Fibroblast of mammary gland (primary cell): ENCODE measurements around the gene CPN2.
A peak's percentile ranks its signal among the peaks of the same experiment; 100 is the strongest.

Source experiments
- DNase-seq: peaks from one replicate; pipeline ENCODE4 v3.0.0-alpha.2; 2010; ENCODE audit warnings: low read depth
- H3K4me3 ChIP-seq: 2 replicates; pipeline ENCODE4 v1.5.1; 2011; ENCODE audit warnings: low read depth, mild to moderate bottlenecking, low read length, moderate library complexity; ENCODE audit not compliant: control insufficient read depth
- TF ChIP-seq, protein P1 (sequence below): conservative IDR thresholded peaks from 2 replicates; pipeline ENCODE4 v1.5.1; 2011; ENCODE audit warnings: low read depth, low read length, inconsistent platforms; ENCODE audit not compliant: control insufficient read depth, insufficient read depth

Gene CPN2

DNA sequence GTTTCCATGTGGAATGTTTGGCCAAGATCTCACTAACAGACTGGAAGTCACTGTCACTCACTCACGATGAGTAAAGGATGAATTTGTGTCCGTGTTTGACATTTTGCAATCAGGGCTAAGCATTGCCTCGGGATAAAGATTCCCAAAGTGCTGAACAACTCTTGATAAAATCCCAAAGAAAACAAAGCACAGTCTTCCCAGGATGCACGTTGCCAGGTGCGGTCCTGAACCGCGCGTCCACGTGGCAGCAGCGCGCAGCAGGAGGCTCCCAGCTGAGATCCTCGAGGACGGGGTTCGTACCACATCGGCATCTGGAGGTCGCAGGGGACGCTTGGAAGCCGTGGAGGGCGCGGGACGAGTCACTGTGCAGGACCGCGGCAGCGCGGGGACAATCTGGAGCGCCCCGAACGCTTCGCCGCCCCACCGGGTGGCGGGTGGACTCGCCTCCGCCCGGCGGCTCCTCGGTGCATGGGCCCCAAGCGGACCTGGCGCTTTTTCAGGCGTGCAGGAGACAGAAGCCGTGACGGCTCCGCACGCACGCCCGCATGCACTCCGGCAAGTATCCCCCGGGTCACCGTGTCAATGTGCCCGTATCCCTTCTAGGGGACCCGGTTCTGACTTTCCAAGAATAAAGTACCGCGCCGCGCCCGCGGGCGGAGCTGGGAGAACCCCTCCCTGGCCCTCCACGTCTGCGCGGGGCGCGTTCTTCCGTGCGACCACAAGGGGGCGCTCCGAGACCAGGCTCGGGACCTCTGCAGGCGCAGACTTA is 17.7 kb downstream of the CPN2 start:
- TF ChIP-seq, protein P1, sequence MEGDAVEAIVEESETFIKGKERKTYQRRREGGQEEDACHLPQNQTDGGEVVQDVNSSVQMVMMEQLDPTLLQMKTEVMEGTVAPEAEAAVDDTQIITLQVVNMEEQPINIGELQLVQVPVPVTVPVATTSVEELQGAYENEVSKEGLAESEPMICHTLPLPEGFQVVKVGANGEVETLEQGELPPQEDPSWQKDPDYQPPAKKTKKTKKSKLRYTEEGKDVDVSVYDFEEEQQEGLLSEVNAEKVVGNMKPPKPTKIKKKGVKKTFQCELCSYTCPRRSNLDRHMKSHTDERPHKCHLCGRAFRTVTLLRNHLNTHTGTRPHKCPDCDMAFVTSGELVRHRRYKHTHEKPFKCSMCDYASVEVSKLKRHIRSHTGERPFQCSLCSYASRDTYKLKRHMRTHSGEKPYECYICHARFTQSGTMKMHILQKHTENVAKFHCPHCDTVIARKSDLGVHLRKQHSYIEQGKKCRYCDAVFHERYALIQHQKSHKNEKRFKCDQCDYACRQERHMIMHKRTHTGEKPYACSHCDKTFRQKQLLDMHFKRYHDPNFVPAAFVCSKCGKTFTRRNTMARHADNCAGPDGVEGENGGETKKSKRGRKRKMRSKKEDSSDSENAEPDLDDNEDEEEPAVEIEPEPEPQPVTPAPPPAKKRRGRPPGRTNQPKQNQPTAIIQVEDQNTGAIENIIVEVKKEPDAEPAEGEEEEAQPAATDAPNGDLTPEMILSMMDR = peak; percentile 82
- DNase-seq = peak; percentile 79
- H3K4me3 ChIP-seq = peak overlapping the region; percentile 51

DNA sequence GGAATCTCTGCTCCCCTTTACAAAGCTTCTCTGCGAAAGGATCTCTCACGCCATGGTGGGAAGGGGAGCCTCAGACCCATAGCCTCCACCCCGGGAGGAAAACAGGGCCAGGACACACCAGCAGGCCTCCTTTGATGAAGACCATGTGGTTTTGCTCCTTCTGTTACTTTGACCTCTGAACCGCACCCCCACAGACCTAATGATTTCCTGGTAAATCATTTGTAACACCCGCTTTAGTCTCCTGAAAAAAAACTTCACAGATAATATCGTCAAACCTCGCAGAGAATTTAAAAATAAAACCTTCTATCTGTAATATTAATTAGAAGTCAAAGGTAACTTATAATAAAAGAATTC is 18.3 kb downstream of the CPN2 start:
- TF ChIP-seq, protein P1 = no peak
- DNase-seq = no peak
- no peak overlapping the region for H3K4me3 ChIP-seq

DNA sequence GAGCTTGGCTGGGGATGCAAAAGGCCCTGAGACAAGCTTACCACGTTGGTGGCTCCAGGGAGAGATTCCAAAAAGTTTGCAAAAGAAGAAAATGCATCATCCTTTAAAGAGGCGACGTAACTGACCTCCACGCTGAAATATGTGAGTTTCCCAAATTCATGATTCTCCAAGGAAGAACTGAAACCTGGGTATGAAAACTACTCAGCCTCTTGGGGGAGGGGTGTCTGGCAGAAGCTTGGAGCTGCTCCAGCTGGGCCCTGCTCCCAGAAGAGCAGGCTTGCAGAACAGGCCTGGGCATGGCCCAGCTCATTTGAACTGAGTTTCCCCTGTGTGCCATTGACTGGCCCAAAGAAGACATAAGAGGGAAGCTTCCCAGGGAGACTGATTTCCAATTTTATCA is 20.5 kb downstream of the CPN2 start:
- peak; percentile 72 for DNase-seq
- H3K4me3 ChIP-seq = no peak overlapping the region
- TF ChIP-seq, protein P1 = no peak

DNA sequence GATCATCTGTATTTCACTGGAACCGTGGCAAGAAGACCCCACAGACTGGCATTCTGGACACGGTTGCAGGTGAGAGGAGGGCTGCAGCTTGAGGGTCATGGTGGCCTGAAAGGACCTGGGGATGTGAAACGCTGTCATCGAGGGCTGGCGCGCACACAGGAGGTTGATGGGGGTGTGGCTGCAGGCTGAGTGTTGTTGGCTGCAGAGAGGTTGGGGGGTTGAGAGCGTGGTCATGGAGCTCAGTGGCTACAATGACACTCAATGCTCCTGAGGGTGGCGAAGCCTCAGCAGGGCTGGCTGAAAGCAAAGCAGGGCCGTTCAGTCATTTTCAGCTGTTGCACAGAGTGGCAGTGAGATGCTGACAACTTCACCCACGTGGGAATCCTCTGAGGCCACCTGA is 21.0 kb downstream of the CPN2 start:
- no peak for DNase-seq
- TF ChIP-seq, protein P1 = no peak
- no peak overlapping the region for H3K4me3 ChIP-seq

DNA sequence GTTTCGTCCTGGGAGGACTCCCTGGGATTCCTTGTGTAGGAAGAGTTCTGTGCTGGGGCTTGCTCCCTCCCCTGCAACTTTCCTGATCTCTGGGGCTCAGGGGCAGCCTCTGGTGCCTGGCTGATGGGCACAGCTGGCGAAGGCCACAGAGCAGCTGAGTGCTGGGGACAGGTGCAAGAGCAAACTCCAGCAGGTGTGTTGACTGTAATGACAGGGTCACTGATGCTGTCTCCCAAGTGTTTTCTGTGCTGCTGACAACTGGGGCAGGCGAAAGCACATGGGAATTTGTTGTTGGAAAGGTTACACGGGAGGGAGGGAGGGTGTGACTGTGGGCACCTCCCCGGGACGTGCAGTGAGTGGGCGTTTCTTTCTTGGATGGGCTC is 21.6 kb downstream of the CPN2 start:
- no peak for DNase-seq
- TF ChIP-seq, protein P1 = no peak
- no peak overlapping the region for H3K4me3 ChIP-seq

DNA sequence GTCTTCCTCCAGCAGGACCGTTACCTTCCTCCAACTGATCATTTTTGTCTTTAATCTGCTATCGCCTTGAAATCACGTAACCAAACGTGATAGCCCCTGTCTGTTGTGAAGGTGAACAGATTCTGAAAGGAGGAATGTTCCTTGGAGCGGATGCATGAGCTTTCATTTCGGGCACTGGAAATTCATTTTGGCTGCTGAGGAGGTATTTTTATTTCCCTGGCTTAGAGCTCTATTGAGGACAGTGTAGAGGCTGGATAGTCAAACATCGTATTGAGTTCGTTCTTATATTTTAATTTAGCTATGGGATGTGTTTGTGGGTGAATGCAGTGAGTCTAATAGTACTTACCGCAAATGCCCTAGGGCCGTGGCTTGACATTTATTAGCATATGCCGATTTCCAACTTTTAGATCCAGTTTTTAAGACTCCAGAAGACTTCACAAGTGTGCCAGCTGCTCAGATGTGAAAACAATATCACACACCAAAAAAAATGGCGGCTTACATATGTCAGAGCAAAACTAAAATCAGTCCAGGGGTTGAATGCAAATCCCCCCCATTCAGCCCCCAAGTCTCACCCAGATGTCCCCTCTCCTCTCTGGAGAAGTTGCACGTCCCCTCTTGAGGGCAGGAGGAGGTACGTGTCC is 22.1 kb downstream of the CPN2 start:
- H3K4me3 ChIP-seq = no peak overlapping the region
- TF ChIP-seq, protein P1 = no peak
- DNase-seq = no peak

DNA sequence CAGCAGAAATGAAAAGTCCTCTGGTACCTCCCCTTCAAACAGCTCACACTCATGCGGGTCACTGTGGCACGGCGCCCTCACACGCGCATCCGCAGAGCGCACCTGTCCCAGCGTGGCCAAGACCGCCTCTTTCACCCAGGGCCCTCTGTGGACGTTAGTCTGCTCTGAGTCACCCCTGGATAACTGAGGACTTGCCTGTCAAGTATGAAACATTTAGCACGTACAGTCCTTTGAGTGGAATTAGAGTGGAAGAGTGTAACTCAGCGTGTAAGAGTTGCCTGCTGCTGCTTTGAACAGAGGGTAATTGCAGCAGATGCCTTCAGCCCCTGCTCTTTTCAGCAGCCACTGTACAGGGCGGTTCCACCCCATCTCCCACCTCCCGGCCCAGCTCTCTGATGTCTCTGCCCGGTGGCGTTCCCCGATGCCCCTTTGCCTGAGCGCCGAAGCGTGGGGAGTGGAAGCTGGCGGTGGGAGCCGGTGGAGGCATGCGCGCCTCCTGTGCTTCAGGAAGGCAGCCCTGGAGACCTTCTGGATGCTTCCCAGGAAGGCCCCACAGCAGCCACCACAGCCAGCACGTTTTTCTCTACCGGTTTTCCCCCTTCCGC is 23.0 kb downstream of the CPN2 start:
- no peak overlapping the region for H3K4me3 ChIP-seq
- peak; percentile 76 for DNase-seq
- TF ChIP-seq, protein P1 = no peak
